GM23248 (cell line): ENCODE data around the gene MFNG. TPM values are rescaled to one million over a fixed set of nuclear protein-coding genes. Genes with fewer than 3 reads are reported as not detected.
A peak's percentile ranks its signal among the peaks of the same experiment; 100 is the strongest.

Experiments
- DNase-seq: peaks from one replicate; pipeline ENCODE4 v3.0.0-alpha.2; 2015
- H2AFZ ChIP-seq: fragments of 200-600 bp; sonication (generic); 2 replicates; pipeline ENCODE4 v1.6.1; 2016; ENCODE audit warnings: antibody characterized with exemption
- H3F3A ChIP-seq: fragments of 200-600 bp; sonication (generic); 2 replicates; pipeline ENCODE4 v1.6.1; 2016; ENCODE audit warnings: mild to moderate bottlenecking, antibody characterized with exemption, mixed run types; ENCODE audit not compliant: insufficient read depth
- H3K27ac ChIP-seq: fragments of 200-600 bp; sonication (generic); 2 replicates; pipeline ENCODE4 v1.5.1; 2016; ENCODE audit warnings: mild to moderate bottlenecking
- H3K27me3 ChIP-seq: fragments of 200-600 bp; sonication (generic); replicated peaks from 2 replicates; pipeline ENCODE4 v1.6.1; 2016; ENCODE audit warnings: mild to moderate bottlenecking; ENCODE audit not compliant: insufficient read depth
- H3K36me3 ChIP-seq: fragments of 200-600 bp; sonication (generic); 2 replicates; pipeline ENCODE4 v1.6.1; 2016; ENCODE audit warnings: low read depth, mild to moderate bottlenecking
- H3K4me1 ChIP-seq: fragments of 200-600 bp; sonication (generic); 2 replicates; pipeline ENCODE4 v1.6.1; 2016; ENCODE audit warnings: mild to moderate bottlenecking; ENCODE audit not compliant: insufficient read depth
- H3K4me2 ChIP-seq: fragments of 200-600 bp; sonication (generic); one replicate; pipeline ENCODE4 v1.6.1; 2016; ENCODE audit warnings: mild to moderate bottlenecking; ENCODE audit not compliant: unreplicated experiment
- H3K4me3 ChIP-seq: fragments of 200-600 bp; sonication (generic); 2 replicates; pipeline ENCODE4 v1.5.1; 2016; ENCODE audit warnings: mild to moderate bottlenecking
- H3K79me2 ChIP-seq: fragments of 200-600 bp; sonication (generic); 2 replicates; pipeline ENCODE4 v1.6.1; 2016; ENCODE audit warnings: mild to moderate bottlenecking; ENCODE audit not compliant: insufficient read depth
- H3K9ac ChIP-seq: fragments of 200-600 bp; sonication (generic); 2 replicates; pipeline ENCODE4 v1.6.1; 2016; ENCODE audit warnings: mild to moderate bottlenecking
- H3K9me2 ChIP-seq: fragments of 200-600 bp; sonication (generic); 2 replicates; pipeline ENCODE4 v1.6.1; 2016; ENCODE audit warnings: mixed run types, mild to moderate bottlenecking, moderate library complexity; ENCODE audit not compliant: insufficient read depth
- H3K9me3 ChIP-seq: fragments of 200-600 bp; sonication (generic); one replicate; pipeline ENCODE4 v1.6.1; 2017; ENCODE audit warnings: low read depth
- H4K20me1 ChIP-seq: fragments of 200-600 bp; sonication (generic); 2 replicates; pipeline ENCODE4 v1.6.0; 2016; ENCODE audit not compliant: insufficient read depth
- EZH2 ChIP-seq: fragments of 200-600 bp; sonication (generic); IDR thresholded peaks from 2 replicates; pipeline ENCODE4 v1.6.1; 2018; ENCODE audit warnings: antibody characterized with exemption, mild to moderate bottlenecking; ENCODE audit not compliant: insufficient read depth, poor library complexity, severe bottlenecking
- EZH2phosphoT487 ChIP-seq: fragments of 200-600 bp; sonication (generic); IDR thresholded peaks from 2 replicates; pipeline ENCODE4 v1.6.1; 2018; ENCODE audit warnings: antibody characterized with exemption, moderate library complexity, mild to moderate bottlenecking, low read depth; ENCODE audit not compliant: insufficient read depth
- WGBS, 2 experiments: methylation state at CpG; one replicate each; pipeline ENCODE4 v1.1.6; 2015 to 2017; ENCODE audit warnings: low lambda C conversion rate in 2 of 2, low coverage in 1 of 2; ENCODE audit errors: missing lambda C conversion rate in 2 of 2; 5-methylcytosine and 5-hydroxymethylcytosine counted together
- in situ Hi-C: fragments of 300-500 bp; cut with MboI; formaldehyde crosslinking; loops from 2 replicates; pipeline ENCODE4 v1.15.0; 2020
- polyA plus RNA-seq: library from polyadenylated mRNA; unstranded; fragments of >200 nt; fragmentation: Nextera tagmentation; extraction: Ambion mirVana; gene quantifications from 2 replicates; pipeline ENCODE4 v1.2.1, GENCODE V29; 2016
- total RNA-seq: library from RNA; depleted of rRNA; stranded (reverse); fragments of >200 nt; shearing (Covaris generic); gene quantifications from 2 replicates; pipeline ENCODE4 v1.2.3, GENCODE V29; 2014

The MFNG gene
- total and polyA plus RNA-seq, 2 experiments from 2014 or later = not detected

- no peak overlapping the region for H3K9ac ChIP-seq
- H3F3A ChIP-seq = no peaks in the 10 kb centered on the region
- H3K27ac ChIP-seq = no peak overlapping the region
- no peaks in the 10 kb centered on the region for H3K36me3 ChIP-seq
- H3K27me3 ChIP-seq = peaks cover 17% of the 10 kb centered on the region
- no peaks in the 10 kb centered on the region for H3K9me2 ChIP-seq
- H2AFZ ChIP-seq = no peak overlapping the region
- no peaks in the 10 kb centered on the region for H3K79me2 ChIP-seq
- 53 to 54% methylated on average over 14 of the region's 14 CpGs for WGBS, 2 experiments
- in situ Hi-C loops = no loop called here
- H3K4me2 ChIP-seq = no peak overlapping the region
- H3K4me1 ChIP-seq = no peaks in the 10 kb centered on the region
- H3K9me3 ChIP-seq = no peaks in the 10 kb centered on the region
- H3K4me3 ChIP-seq = no peak overlapping the region
- no peak for DNase-seq
- TF ChIP-seq EZH2phosphoT487 (no peak), EZH2 (no peak)
- H4K20me1 ChIP-seq = no peaks in the 10 kb centered on the region
Measured at GRCh38 chr22:37476389-37477329, 9.5 kb downstream of the MFNG start.

GRCh38 chr22:37474447-37475090 is 11.6 kb downstream of the MFNG start:
- no peaks in the 10 kb centered on the region for H4K20me1 ChIP-seq
- H3K36me3 ChIP-seq = no peaks in the 10 kb centered on the region
- H3F3A ChIP-seq = peaks cover 8% of the 10 kb centered on the region; the same call in 1 of the 2 replicates
- no peaks in the 10 kb centered on the region for H3K9me2 ChIP-seq
- H3K9me3 ChIP-seq = no peaks in the 10 kb centered on the region
- H3K4me1 ChIP-seq = no peaks in the 10 kb centered on the region
- no peak overlapping the region for H2AFZ ChIP-seq
- no peak overlapping the region for H3K4me2 ChIP-seq
- TF ChIP-seq EZH2phosphoT487 (no peak), EZH2 (no peak)
- H3K4me3 ChIP-seq = no peak overlapping the region
- whole genome bisulfite sequencing, 2 experiments = 36 to 46% methylated on average over 11 of the region's 11 CpGs
- H3K9ac ChIP-seq = no peak overlapping the region
- peaks cover 37% of the 10 kb centered on the region for H3K27me3 ChIP-seq
- H3K79me2 ChIP-seq = no peaks in the 10 kb centered on the region
- no peak overlapping the region for H3K27ac ChIP-seq
- in situ Hi-C loops = no loop called here
- no peak for DNase-seq

- DNase-seq = no peak
- Histone ChIP-seq H3K9ac (no peak overlapping the region), H3K9me2 (no peaks in the 10 kb centered on the region), H3K4me1 (no peaks in the 10 kb centered on the region), H3K79me2 (no peaks in the 10 kb centered on the region), H3K27me3 (peaks cover 47% of the 10 kb centered on the region), H3K4me2 (no peak overlapping the region), H2AFZ (no peak overlapping the region), H3K27ac (no peak overlapping the region), H3F3A (peaks cover 8% of the 10 kb centered on the region; the same call in 1 of the 2 replicates), H4K20me1 (no peaks in the 10 kb centered on the region), H3K4me3 (no peak overlapping the region), H3K9me3 (no peaks in the 10 kb centered on the region), H3K36me3 (no peaks in the 10 kb centered on the region)
- in situ Hi-C loops = no loop called here
- WGBS, 2 experiments = 75 to 83% methylated on average over 8 of the region's 8 CpGs
- TF ChIP-seq EZH2phosphoT487 (no peak), EZH2 (no peak)
Measured at GRCh38 chr22:37473437-37473946, 12.7 kb downstream of the MFNG start.

GRCh38 chr22:37472418-37473006 is 13.7 kb downstream of the MFNG start:
- 9 to 10% methylated on average over 8 of the region's 8 CpGs for WGBS, 2 experiments
- in situ Hi-C loops = no loop called here
- Histone ChIP-seq H3K9ac (no peak overlapping the region), H3K27me3 (peaks cover 55% of the 10 kb centered on the region), H3F3A (peaks cover 8% of the 10 kb centered on the region; the same call in 1 of the 2 replicates), H3K27ac (no peak overlapping the region), H4K20me1 (no peaks in the 10 kb centered on the region), H3K4me2 (no peak overlapping the region), H3K9me2 (no peaks in the 10 kb centered on the region), H2AFZ (no peak overlapping the region), H3K79me2 (no peaks in the 10 kb centered on the region), H3K4me1 (no peaks in the 10 kb centered on the region), H3K4me3 (no peak overlapping the region), H3K9me3 (no peaks in the 10 kb centered on the region), H3K36me3 (no peaks in the 10 kb centered on the region)
- TF ChIP-seq EZH2phosphoT487 = no peak
- TF ChIP-seq EZH2 = no peak
- peak; percentile 49 for DNase-seq
